Activated CD4-positive, alpha-beta T cell treated with anti-CD3 and anti-CD28 coated beads, Interleukin-2, amount 50 U/mL, for 24 hours (primary cell): ENCODE data around the gene CXorf51A.
"Not testable (repeated sequence)": the region's sequence is repeated elsewhere in the genome, so short reads cannot be mapped to it uniquely, and the experiment has no call there.

Experiments
- DNase-seq, 2 donors: peaks; one replicate each; pipeline ENCODE4 v3.0.0-alpha.2; 2020; ENCODE audit warnings: low read depth in 1 of 2, low spot score in 1 of 2

The CXorf51A gene

DNA sequence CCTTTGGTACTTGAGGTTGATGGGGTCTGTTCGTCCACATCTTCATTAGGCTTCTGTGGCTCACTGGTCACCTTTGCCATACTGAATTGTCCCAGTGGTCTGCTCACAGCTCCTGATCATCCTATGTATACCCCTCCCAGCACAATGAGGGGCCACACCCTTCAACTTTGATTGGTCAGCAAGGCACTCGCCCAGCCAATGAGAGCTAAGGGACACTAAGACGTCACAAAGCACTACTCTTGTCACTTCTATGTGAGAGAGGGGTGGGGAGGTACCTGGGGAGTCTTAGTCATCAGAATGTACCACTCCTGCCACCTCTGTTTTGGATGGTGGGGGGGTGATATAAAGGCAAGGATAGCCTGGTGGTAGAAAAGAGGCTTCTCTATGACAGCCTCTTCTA is at the start of gene CXorf51A:
Gene CXorf51A, minus strand, starts transcription at position 101 of the 400 bp plus-strand sequence. Its CDS starts 21 bp downstream, at position 80.
- DNase-seq: not testable (repeated sequence)

DNA sequence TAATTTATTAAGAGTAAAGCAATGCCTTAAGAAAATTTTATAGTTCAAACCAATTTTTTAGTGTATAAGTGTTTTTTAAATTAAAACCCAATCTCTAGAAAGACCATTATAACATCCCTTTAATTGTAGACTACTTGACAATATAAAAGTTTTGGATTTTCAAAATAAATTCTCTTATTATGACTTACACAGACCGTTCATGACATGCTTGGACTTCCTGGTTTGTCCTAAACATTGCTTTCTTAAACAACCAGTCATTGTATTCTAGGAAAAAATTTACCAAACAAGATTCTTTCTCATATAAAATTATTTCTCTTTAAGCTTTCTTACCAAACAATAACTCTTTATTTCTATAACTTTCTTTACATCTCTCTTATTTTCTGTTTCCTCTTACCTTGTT is 49.0 kb upstream of the CXorf51A start:
- no peak for DNase-seq

DNA sequence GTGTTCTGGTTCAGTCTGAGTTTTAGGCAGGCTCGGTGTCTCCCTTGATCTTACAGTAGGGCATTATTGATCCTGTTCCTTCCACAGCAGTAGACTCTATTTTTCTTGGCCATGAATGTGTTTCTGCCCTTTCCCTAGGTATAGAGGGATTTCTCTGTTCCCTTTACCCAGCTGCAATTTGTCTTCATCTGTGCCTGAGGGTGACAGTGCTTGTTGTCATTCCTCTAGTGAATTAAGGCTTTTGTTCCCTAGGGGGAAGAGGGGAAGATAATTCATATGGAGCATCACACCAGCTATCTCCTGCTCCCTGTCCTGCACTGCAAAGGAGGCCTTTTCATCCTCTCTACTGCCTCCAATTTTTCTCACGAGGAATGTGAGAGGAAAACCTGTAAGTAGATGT is 39.7 kb upstream of the CXorf51A start:
- no peak for DNase-seq

DNA sequence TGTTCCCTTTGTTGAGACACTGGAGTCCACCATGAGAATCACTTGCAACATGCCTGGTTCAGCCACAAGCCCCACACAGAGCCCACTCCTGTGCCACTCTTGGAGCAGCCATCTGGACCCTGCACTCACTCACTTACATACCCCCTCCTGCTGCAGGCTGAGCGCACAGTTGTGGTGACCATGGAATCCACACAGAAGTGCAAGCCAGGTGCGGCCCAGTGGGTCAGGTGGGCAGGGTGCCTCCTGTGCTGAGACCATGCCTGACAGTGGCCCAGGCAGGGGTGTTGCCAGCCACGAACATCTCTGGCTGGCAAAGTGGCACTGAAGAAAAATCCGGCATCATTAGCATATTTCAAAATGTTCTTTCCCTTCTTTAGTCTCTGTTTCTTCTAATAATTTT is 17.4 kb upstream of the CXorf51A start:
- no peak for DNase-seq

DNA sequence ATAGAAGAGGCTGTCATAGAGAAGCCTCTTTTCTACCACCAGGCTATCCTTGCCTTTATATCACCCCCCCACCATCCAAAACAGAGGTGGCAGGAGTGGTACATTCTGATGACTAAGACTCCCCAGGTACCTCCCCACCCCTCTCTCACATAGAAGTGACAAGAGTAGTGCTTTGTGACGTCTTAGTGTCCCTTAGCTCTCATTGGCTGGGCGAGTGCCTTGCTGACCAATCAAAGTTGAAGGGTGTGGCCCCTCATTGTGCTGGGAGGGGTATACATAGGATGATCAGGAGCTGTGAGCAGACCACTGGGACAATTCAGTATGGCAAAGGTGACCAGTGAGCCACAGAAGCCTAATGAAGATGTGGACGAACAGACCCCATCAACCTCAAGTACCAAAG is 5.1 kb downstream of the CXorf51A start, which contains the start of gene CXorf51B:
Gene CXorf51B, plus strand, starts transcription at position 301 of the 400 bp plus-strand sequence. Its CDS starts 21 bp downstream, at position 322.
- DNase-seq: not testable (repeated sequence)
